Neural crest cell (in vitro differentiated cells): ENCODE data around the gene SARDH. TPM values are rescaled to one million over a fixed set of nuclear protein-coding genes. Genes with fewer than 3 reads are reported as not detected.

Experiments used
- DNase-seq: peaks from one replicate; pipeline ENCODE4 v3.0.0; 2021; ENCODE audit warnings: low read depth, mixed read lengths, low spot score
- H3K27ac Mint-ChIP-seq: one replicate; pipeline ENCODE4 v1.8.0; 2021; ENCODE audit warnings: mild to moderate bottlenecking, mixed read lengths; ENCODE audit not compliant: unreplicated experiment
- H3K27me3 Mint-ChIP-seq: 2 replicates; pipeline ENCODE4 v1.8.0; 2021; ENCODE audit warnings: low read depth, mild to moderate bottlenecking, mixed read lengths
- H3K36me3 Mint-ChIP-seq: 2 replicates; pipeline ENCODE4 v1.8.0; 2021; ENCODE audit warnings: low read depth, mild to moderate bottlenecking, mixed read lengths
- H3K4me1 Mint-ChIP-seq: 2 replicates; pipeline ENCODE4 v1.8.0; 2021; ENCODE audit warnings: mixed read lengths
- H3K4me3 Mint-ChIP-seq: one replicate; pipeline ENCODE4 v1.8.0; 2021; ENCODE audit warnings: mild to moderate bottlenecking, mixed read lengths
- H3K9me3 Mint-ChIP-seq: 2 replicates; pipeline ENCODE4 v1.8.0; 2021; ENCODE audit warnings: mixed read lengths
- CTCF ChIP-seq: fragments of 200-600 bp; sonication (generic); conservative IDR thresholded peaks from 2 replicates; pipeline ENCODE4 v1.5.0; 2021; ENCODE audit warnings: antibody characterized with exemption, mild to moderate bottlenecking
- total RNA-seq: library from RNA; stranded (reverse); gene quantifications from 2 replicates; pipeline ENCODE4 v1.2.1, GENCODE V29; 2021

The SARDH gene
- total RNA-seq, 1 donor from 2014 or later: 4.5 TPM

GRCh38 chr9:133666387-133666786 is 71.8 kb downstream of the SARDH start:
- DNase-seq: no peak
- no peak overlapping the region for H3K4me3 Mint-ChIP-seq
- no peaks in the 10 kb centered on the region for H3K27me3 Mint-ChIP-seq
- H3K36me3 Mint-ChIP-seq: no peaks in the 10 kb centered on the region
- H3K4me1 Mint-ChIP-seq: no peaks in the 10 kb centered on the region
- no peak for TF ChIP-seq CTCF
- no peak overlapping the region for H3K27ac Mint-ChIP-seq
- no peaks in the 10 kb centered on the region for H3K9me3 Mint-ChIP-seq

- H3K27me3 Mint-ChIP-seq: no peaks in the 10 kb centered on the region
- DNase-seq: no peak
- H3K9me3 Mint-ChIP-seq: no peaks in the 10 kb centered on the region
- no peaks in the 10 kb centered on the region for H3K4me1 Mint-ChIP-seq
- TF ChIP-seq CTCF: no peak
- H3K36me3 Mint-ChIP-seq: no peaks in the 10 kb centered on the region
- H3K27ac Mint-ChIP-seq: no peak overlapping the region
- H3K4me3 Mint-ChIP-seq: no peak overlapping the region
Observed at GRCh38 chr9:133665535-133665934, 72.6 kb downstream of the SARDH start.

GRCh38 chr9:133665096-133665495 is 73.1 kb downstream of the SARDH start:
- Mint-ChIP-seq H3K4me3 (no peak overlapping the region), H3K27ac (no peak overlapping the region), H3K9me3 (no peaks in the 10 kb centered on the region), H3K36me3 (no peaks in the 10 kb centered on the region), H3K27me3 (peaks cover 2% of the 10 kb centered on the region), H3K4me1 (no peaks in the 10 kb centered on the region)
- no peak for TF ChIP-seq CTCF
- no peak for DNase-seq

- DNase-seq: no peak
- Mint-ChIP-seq H3K27ac (no peak overlapping the region), H3K36me3 (no peaks in the 10 kb centered on the region), H3K27me3 (peaks cover 9% of the 10 kb centered on the region), H3K4me3 (no peak overlapping the region), H3K4me1 (no peaks in the 10 kb centered on the region), H3K9me3 (no peaks in the 10 kb centered on the region)
- no peak for TF ChIP-seq CTCF
Observed at GRCh38 chr9:133664173-133665050, 73.7 kb downstream of the SARDH start.

- no peak for TF ChIP-seq CTCF
- Mint-ChIP-seq H3K4me3 (no peak overlapping the region), H3K27ac (no peak overlapping the region), H3K36me3 (no peaks in the 10 kb centered on the region), H3K9me3 (no peaks in the 10 kb centered on the region), H3K4me1 (peaks cover 9% of the 10 kb centered on the region), H3K27me3 (peaks cover 33% of the 10 kb centered on the region)
- DNase-seq: no peak
Observed at GRCh38 chr9:133661846-133662540, 76.2 kb downstream of the SARDH start.
